Ovary (tissue), 9 donors: ENCODE results near the gene PSTPIP2. TPM values are rescaled to one million over a fixed set of nuclear protein-coding genes. Genes with fewer than 3 reads are reported as not detected.
"Not testable (repeated sequence)": the region's sequence is repeated elsewhere in the genome, so short reads cannot be mapped to it uniquely, and the experiment has no call there.

Experiments
- DNase-seq, 5 donors: peaks; one replicate each; pipeline ENCODE4 v3.0.0-alpha.2; 2019 to 2020
- H3K27ac ChIP-seq, 2 donors: fragments of 200-600 bp; one replicate each; pipeline versions ENCODE4 v1.5.1 to v1.8.0; 2019 to 2022
- H3K27me3 ChIP-seq: fragments of 200-600 bp; one replicate; pipeline ENCODE4 v1.8.0; 2022
- H3K36me3 ChIP-seq: fragments of 200-600 bp; sonication (generic); one replicate; pipeline ENCODE4 v1.5.1; 2019
- H3K4me1 ChIP-seq: one replicate; pipeline ENCODE4 v1.8.1; 2013; ENCODE audit warnings: mild to moderate bottlenecking, moderate library complexity; ENCODE audit not compliant: insufficient read depth
- H3K4me3 ChIP-seq: fragments of 200-600 bp; sonication (generic); one replicate; pipeline ENCODE4 v1.5.1; 2017
- H3K9me3 ChIP-seq, 2 donors: fragments of 200-600 bp in 1 of 2; sonication (generic) in 1 of 2; one replicate each; pipeline versions ENCODE4 v1.5.1 to v1.8.1; 2013 to 2019; ENCODE audit warnings: mild to moderate bottlenecking in 1 of 2, moderate library complexity in 1 of 2
- CTCF ChIP-seq, 3 donors: fragments of 450-650 bp in 2 of 3; fragments of 200-600 bp in 1 of 3; IDR thresholded peaks; one replicate each; pipeline versions ENCODE4 v1.5.1 to v1.8.0; 2016 to 2022; ENCODE audit warnings: antibody characterized with exemption in 3 of 3, mild to moderate bottlenecking in 1 of 3
- EP300 ChIP-seq: sonication (generic); formaldehyde crosslinking; IDR thresholded peaks from one replicate; pipeline ENCODE4 v1.6.1; 2017; ENCODE audit warnings: antibody characterized with exemption
- POLR2A ChIP-seq: fragments of 450-650 bp; IDR thresholded peaks from one replicate; pipeline ENCODE4 v1.6.1; 2017; ENCODE audit warnings: antibody characterized with exemption, mild to moderate bottlenecking, moderate library complexity
- WGBS, 3 donors: extraction: QIAGEN DNeasy Blood & Tissue Kit in 1 of 3; methylation state at CpG; one replicate each; pipeline versions ENCODE4 v1.1.5 to v1.1.7; 2013 to 2017; 5-methylcytosine and 5-hydroxymethylcytosine counted together
- intact Hi-C, 4 donors: fragments of 100-400 bp; cut with DNase I; formaldehyde crosslinking; loops; one replicate each; pipeline versions ENCODE4 v1.11.0 to v1.15.1; 2022 to 2023
- polyA plus RNA-seq, 2 donors: library from polyadenylated mRNA; stranded (reverse); fragments of 200-250 nt in 1 of 2; fragments of 350-450 nt in 1 of 2; fragmentation: Illumina TruSeq in 1 of 2; extraction: RNeasy Lipid Tissue Mini Kit (QIAGEN cat#74804) in 1 of 2; gene quantifications; one replicate each; pipeline ENCODE4 v1.2.3, GENCODE V29; 2013 to 2014
- total RNA-seq, 7 donors: library from RNA; depleted of rRNA in 2 of 7; stranded (reverse); fragments of >200 nt in 2 of 7; fragmentation: NEBNext Ultra II Directional in 3 of 7; extraction: Animal tissue kit (Norgen Biotek cat#: 25700) in 3 of 7; gene quantifications; one replicate each; pipeline versions ENCODE4 v1.1.0 to v1.2.4, GENCODE V29; 2016 to 2023
- donor health status: DM: no; HTN: no; CAD: no; lungs with moderate emphysema.
- donor health status: DM: no; HTN: no; CAD: no.
- donor health status: Bipolar disorder and iron deficiency.
- donor health status: DM: yes; HTN: yes; CAD: no.
- donor health status: DM: no; HTN: no; CAD: no.
- donor health status: DM: yes; HTN: yes; CAD: no.

The PSTPIP2 gene
- total and polyA plus RNA-seq, 9 donors, result 3.0 to 22.3 (median 5.3) TPM

DNA sequence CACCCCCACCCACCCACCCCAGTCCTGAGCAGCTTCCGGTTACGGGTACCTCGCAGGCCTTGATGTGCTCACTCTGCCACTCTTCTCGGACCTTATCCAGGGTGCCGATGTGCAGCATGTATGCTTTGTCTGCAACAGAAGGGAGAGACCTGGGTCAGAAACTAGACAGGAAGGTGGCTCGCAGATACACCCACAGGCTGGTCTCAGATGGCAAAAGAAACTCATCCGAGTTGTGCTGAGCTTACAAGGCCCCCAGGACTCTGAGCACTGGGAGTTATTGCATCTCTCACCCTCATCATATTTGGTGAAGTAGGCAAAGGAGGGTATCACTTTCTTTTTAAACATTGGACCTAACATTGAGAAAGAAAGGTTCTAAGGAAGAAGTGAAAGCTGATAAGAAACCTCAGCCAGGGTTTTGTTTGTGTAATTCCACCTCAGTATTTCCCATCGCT is 74.3 kb downstream of the PSTPIP2 start:
- DNase-seq, result no peak
- 83 to 92% (median 89%) methylated on average over 8 of the region's 8 CpGs for WGBS, 3 donors
- H3K4me1 ChIP-seq, result no peaks in the 10 kb centered on the region
- H3K27ac ChIP-seq, result no peak overlapping the region
- H3K4me3 ChIP-seq, result no peak overlapping the region
- no peaks in the 10 kb centered on the region for H3K9me3 ChIP-seq
- TF ChIP-seq CTCF (IDR thresholded peaks at IDR 0.05), result no peak
- no peaks in the 10 kb centered on the region for H3K27me3 ChIP-seq
- intact Hi-C loops, result no loop called here
- H3K36me3 ChIP-seq, result no peaks in the 10 kb centered on the region

GRCh38 chr18:45995461-45995860 is 76.6 kb downstream of the PSTPIP2 start:
- Histone ChIP-seq H3K27ac (no peak overlapping the region), H3K9me3 (no peaks in the 10 kb centered on the region), H3K4me1 (no peaks in the 10 kb centered on the region), H3K36me3 (no peaks in the 10 kb centered on the region), H3K4me3 (no peak overlapping the region), H3K27me3 (no peaks in the 10 kb centered on the region)
- WGBS, 3 donors, result 91 to 97% (median 92%) methylated on average over 3 of the region's 3 CpGs
- TF ChIP-seq POLR2A (no peak), CTCF (IDR thresholded peaks at IDR 0.05) (no peak), EP300 (no peak)
- intact Hi-C loops, result no loop called here
- DNase-seq, result no peak

GRCh38 chr18:45993438-45993837 is 78.6 kb downstream of the PSTPIP2 start:
- no peak for TF ChIP-seq POLR2A
- no peak for TF ChIP-seq EP300
- TF ChIP-seq CTCF (IDR thresholded peaks at IDR 0.05), result no peak
- H3K4me3 ChIP-seq, result no peak overlapping the region
- no peak overlapping the region for H3K27ac ChIP-seq
- H3K4me1 ChIP-seq, result no peaks in the 10 kb centered on the region
- intact Hi-C loops, result no loop called here
- H3K9me3 ChIP-seq, result no peaks in the 10 kb centered on the region
- WGBS, 3 donors, result 65 to 82% (median 78%) methylated on average over 4 of the region's 4 CpGs
- no peaks in the 10 kb centered on the region for H3K27me3 ChIP-seq
- H3K36me3 ChIP-seq, result no peaks in the 10 kb centered on the region
- DNase-seq, result no peak

- H3K4me3 ChIP-seq, H3K27ac ChIP-seq, H3K9me3 ChIP-seq, H3K27me3 ChIP-seq, DNase-seq, intact Hi-C loops, H3K36me3 ChIP-seq, H3K4me1 ChIP-seq: not testable (repeated sequence)
- WGBS, 3 donors, result 85 to 88% (median 86%) methylated on average over 6 of the region's 6 CpGs
Measured at GRCh38 chr18:45992527-45992926, 79.5 kb downstream of the PSTPIP2 start.

GRCh38 chr18:45991788-45992187 is 80.3 kb downstream of the PSTPIP2 start:
- TF ChIP-seq POLR2A (no peak), EP300 (no peak), CTCF (IDR thresholded peaks at IDR 0.05) (no peak)
- Histone ChIP-seq H3K27me3 (no peaks in the 10 kb centered on the region), H3K4me1 (no peaks in the 10 kb centered on the region), H3K27ac (no peak overlapping the region), H3K9me3 (no peaks in the 10 kb centered on the region), H3K4me3 (no peak overlapping the region), H3K36me3 (no peaks in the 10 kb centered on the region)
- no peak for DNase-seq
- 92 to 98% (median 94%) methylated on average over 3 of the region's 3 CpGs for WGBS, 3 donors
- intact Hi-C loops, result no loop called here
